Mucosa of rectum (tissue), 2 donors: ENCODE measurements around the gene ZNF343.

ENCODE experiments used
- H3K27ac ChIP-seq, 2 donors: one replicate each; pipeline ENCODE4 v1.7.0; 2013; ENCODE audit warnings: inconsistent platforms in 2 of 2, low read depth in 2 of 2, low read length in 2 of 2
- H3K27me3 ChIP-seq, 2 donors: one replicate each; pipeline ENCODE4 v1.7.0; 2013; ENCODE audit warnings: low read length in 2 of 2; ENCODE audit not compliant: control insufficient read depth in 2 of 2, insufficient read depth in 2 of 2
- H3K36me3 ChIP-seq, 2 donors: one replicate each; pipeline ENCODE4 v1.7.0; 2013; ENCODE audit warnings: low read length in 2 of 2; ENCODE audit not compliant: control insufficient read depth in 2 of 2, insufficient read depth in 2 of 2
- H3K4me1 ChIP-seq, 2 donors: one replicate each; pipeline ENCODE4 v1.7.0; 2013; ENCODE audit warnings: low read length in 2 of 2, mild to moderate bottlenecking in 1 of 2; ENCODE audit not compliant: control insufficient read depth in 2 of 2, insufficient read depth in 2 of 2
- H3K4me3 ChIP-seq, 2 donors: one replicate each; pipeline ENCODE4 v1.7.0; 2013; ENCODE audit warnings: low read length in 2 of 2
- H3K9ac ChIP-seq, 2 donors: one replicate each; pipeline ENCODE4 v1.7.0; 2013; ENCODE audit warnings: low read length in 2 of 2, low read depth in 1 of 2, mild to moderate bottlenecking in 1 of 2
- H3K9me3 ChIP-seq, 2 donors: one replicate each; pipeline ENCODE4 v1.7.0; 2013; ENCODE audit warnings: low read length in 2 of 2; ENCODE audit not compliant: control insufficient read depth in 2 of 2
- donor health status: healthy.
- donor health status: Normal muscosa, but diverticular disease.

Gene ZNF343

DNA sequence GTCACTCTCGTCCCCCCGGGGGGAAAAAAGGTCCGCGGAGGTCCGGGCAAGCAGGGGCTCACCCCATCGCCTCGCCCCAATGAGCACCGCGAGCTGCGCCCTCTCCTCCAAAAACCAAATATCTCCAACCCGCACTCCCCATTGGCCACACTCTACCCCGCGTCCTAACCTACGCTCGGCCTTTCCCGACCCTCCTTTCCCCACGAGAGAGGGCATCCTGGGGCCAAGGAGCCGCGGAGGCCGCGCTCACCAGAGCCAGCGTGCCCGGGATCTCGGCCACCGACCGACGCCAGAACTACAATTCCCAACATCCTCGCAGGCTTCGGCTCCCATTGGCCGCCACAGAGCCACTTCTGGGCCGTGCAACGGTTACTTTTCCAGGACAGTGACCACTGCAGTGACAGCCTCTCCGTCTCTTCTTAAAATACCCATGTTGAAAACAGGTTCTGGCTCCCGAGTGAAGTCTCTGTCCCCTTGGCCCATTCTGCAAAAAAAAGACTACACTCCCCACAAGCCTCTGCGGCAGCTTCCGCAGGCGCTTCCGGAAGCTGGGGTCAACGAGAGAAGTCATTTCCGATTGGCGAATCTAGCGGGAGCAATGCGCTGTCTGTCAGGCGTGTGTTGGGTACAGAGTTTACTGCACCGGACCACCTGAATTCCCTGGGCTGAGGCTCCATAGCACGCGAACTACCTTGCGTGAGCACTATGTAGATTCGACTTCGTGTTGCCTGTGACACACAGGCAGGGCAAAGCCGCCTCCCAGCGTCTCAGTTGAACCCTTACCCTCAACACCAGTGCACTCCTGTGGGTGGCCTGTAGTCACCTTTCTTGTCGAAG lies at the start of gene ZNF343:
ZNF343 (minus strand) TSS at position 285 of the 837 bp plus-strand sequence. CDS start 15,020 bp downstream, outside the sequence.
- Histone ChIP-seq H3K4me1 (peaks cover 9 to 10% of the 10 kb centered on the region in 2 donors), H3K27ac (peak within 1 kb of the TSS; percentile 71 to 78), H3K9me3 (no peaks in the 10 kb centered on the region), H3K4me3 (peak within 1 kb of the TSS; percentile 84 to 98), H3K27me3 (no peaks in the 10 kb centered on the region), H3K36me3 (no peaks in the 10 kb centered on the region), H3K9ac (peak within 1 kb of the TSS; percentile 88 to 93)

DNA sequence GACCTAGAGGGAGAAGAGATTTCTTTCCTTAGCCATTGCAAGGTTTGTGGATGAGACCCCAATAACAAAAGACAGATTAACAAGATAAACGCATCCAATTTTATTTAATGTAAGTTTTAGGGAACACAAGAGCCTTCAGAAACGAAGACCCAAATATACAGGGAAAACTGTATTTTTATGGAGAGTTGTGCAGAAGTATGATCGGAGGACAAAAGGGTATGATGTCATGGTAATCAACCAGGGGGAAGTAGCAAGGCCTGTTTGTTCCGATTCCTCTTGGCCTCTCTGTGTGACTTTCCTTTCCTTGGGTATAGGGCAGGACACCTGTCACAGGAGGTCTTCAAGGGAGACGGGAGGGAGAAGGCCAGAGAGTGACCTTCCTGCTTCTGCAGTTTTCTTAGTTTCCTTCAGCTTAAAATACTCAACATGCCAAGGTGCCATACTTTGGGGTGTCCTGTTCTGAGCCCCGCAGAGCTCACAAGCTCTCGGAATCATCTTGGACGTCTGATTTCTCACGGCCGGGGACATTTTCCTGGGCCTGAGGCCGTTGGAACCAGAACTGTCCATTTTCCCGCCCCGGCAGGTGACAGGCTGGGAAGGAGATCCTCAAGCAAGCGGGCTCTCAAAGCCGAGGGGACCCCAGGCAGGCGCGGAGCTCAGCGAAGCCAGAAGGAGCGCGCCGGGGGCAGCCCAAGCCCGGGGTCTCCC lies 49.3 kb upstream of the ZNF343 start:
- Histone ChIP-seq H3K4me3 (no peak overlapping the region), H3K9me3 (no peaks in the 10 kb centered on the region), H3K4me1 (peaks cover 0 to 3% of the 10 kb centered on the region in 2 donors), H3K9ac (no peak overlapping the region), H3K36me3 (no peaks in the 10 kb centered on the region), H3K27me3 (peaks cover 17% of the 10 kb centered on the region in 2 donors), H3K27ac (no peak overlapping the region)

DNA sequence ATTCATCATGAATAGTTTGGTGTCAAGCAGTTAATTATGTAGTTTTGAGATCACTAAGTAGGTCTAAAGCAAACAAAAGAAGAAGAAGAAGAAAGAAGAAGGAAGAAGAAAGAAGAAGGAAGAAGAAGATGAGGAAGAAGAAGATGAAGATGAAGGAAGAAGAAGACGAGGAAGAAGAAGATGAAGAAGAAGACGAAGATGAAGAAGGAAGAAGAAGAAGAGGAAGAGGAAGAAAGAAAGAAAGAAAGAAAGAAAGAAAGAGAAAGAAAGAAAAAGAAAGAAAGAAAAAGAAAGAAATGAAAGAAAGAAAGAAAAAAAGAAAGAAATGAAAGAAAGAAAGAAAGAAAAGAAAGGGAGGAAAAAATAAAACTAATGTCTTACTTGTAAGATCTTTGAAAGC lies 36.9 kb upstream of the ZNF343 start:
- Histone ChIP-seq H3K36me3 (no peaks in the 10 kb centered on the region), H3K27me3 (peaks cover 0 to 2% of the 10 kb centered on the region in 2 donors), H3K9ac (no peak overlapping the region), H3K27ac (no peak overlapping the region), H3K9me3 (no peaks in the 10 kb centered on the region), H3K4me3 (no peak overlapping the region), H3K4me1 (no peaks in the 10 kb centered on the region)

DNA sequence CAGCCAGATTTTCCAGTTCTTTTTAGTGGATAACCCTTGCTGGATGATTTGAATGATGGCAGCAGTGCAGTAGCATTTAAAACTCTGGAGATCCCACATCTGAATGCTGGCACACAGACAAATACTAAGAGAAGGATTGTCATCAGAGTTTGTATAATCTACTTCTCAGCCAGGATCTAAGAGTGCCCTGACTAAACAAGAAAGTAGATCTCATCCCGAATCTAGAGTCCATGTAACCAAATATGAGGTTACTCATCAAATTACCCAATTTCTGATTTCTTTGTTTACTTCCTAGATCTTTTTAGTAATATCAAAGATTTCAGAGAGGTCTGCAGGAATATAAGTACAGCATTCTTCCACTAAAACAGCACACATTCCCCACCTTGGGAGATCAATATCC lies 35.5 kb upstream of the ZNF343 start:
- no peaks in the 10 kb centered on the region for H3K9me3 ChIP-seq
- no peak overlapping the region for H3K4me3 ChIP-seq
- H3K27ac ChIP-seq, result no peak overlapping the region
- H3K27me3 ChIP-seq, result peaks cover 0 to 2% of the 10 kb centered on the region in 2 donors
- no peak overlapping the region for H3K9ac ChIP-seq
- H3K36me3 ChIP-seq, result no peaks in the 10 kb centered on the region
- no peaks in the 10 kb centered on the region for H3K4me1 ChIP-seq

DNA sequence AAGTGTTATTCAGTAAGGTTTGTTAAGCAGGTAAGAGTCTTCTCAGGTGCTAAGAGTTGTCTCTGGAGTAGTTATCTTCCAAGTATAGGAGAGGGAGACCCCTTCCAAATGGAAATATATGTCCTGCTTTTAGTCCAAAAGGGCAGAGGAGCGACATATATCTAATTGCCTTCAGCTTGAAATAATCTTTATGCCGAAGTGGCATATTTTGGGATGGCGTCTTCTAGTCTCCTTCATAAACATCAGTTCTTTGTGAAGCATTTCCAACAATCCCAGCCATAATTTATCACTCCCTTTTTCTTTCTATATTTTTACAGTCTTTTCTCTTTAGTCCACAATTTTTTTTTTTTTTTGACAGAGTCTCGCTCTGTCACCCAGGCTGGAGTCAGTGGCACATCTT lies 33.6 kb upstream of the ZNF343 start:
- Histone ChIP-seq H3K9me3 (no peaks in the 10 kb centered on the region), H3K4me3 (no peak overlapping the region), H3K9ac (no peak overlapping the region), H3K4me1 (no peaks in the 10 kb centered on the region), H3K36me3 (no peaks in the 10 kb centered on the region), H3K27me3 (peaks cover 2 to 4% of the 10 kb centered on the region in 2 donors), H3K27ac (no peak overlapping the region)

DNA sequence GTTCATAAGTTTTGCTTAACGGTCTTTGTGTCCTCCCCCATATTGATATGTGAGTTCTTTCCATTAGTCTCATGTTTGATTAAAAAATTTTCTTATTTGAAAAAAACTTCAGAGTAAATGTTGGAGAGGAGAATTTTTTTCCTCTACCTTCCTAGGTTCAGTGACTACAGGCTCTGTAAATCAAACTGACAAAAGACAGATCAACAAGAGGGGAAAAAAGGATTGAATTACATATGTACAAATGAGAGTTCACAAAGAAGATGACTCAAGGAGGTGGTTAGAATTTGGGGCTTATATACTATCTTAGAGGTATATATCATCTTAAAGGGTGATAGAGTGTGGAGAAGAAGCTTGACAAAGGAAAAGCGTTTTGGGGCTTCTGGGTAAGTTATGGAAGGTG lies 33.2 kb upstream of the ZNF343 start:
- no peak overlapping the region for H3K27ac ChIP-seq
- H3K27me3 ChIP-seq, result peaks cover 2 to 4% of the 10 kb centered on the region in 2 donors
- no peaks in the 10 kb centered on the region for H3K9me3 ChIP-seq
- H3K36me3 ChIP-seq, result no peaks in the 10 kb centered on the region
- no peak overlapping the region for H3K9ac ChIP-seq
- H3K4me3 ChIP-seq, result no peak overlapping the region
- no peaks in the 10 kb centered on the region for H3K4me1 ChIP-seq

DNA sequence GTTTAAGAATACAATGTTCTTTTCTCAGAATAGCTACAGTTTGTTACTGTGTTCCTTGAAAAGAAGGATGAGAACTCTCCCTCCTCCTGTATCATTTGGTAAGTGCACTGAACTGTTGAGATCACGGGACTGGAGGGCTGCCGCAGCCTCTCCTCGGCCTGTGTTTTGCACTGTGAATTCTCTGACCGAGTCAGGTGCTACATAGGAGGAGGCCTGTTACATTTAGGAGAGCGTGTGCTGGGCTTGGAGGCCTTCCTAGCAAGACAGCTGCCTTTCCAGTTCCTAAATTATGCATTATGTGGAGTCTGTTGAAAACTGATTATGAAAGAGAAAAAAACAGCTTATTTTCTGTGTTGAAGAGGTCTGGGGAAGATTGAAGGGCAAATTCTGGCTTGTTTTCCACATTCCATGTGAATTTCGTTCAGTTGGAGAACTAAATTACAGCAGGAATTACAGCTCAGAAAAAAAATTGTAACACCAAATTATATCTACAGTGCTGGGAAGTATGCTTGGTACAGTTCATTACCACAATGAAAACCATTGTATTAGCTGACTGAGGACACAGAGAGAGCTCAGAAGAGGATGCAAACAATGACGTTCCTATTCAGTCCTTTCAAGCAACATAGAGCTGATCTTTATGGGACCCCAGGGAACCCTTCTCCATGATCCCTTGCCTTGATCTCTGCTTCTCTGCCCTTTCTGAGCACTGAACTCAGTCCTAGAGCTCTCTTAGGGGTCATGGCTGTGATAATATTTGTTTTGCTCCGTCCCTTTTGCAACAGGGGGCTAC lies 30.4 kb upstream of the ZNF343 start:
- Histone ChIP-seq H3K9ac (no peak overlapping the region), H3K4me1 (no peaks in the 10 kb centered on the region), H3K9me3 (no peaks in the 10 kb centered on the region), H3K27ac (no peak overlapping the region), H3K27me3 (peaks cover 5 to 7% of the 10 kb centered on the region in 2 donors), H3K36me3 (no peaks in the 10 kb centered on the region), H3K4me3 (no peak overlapping the region)

DNA sequence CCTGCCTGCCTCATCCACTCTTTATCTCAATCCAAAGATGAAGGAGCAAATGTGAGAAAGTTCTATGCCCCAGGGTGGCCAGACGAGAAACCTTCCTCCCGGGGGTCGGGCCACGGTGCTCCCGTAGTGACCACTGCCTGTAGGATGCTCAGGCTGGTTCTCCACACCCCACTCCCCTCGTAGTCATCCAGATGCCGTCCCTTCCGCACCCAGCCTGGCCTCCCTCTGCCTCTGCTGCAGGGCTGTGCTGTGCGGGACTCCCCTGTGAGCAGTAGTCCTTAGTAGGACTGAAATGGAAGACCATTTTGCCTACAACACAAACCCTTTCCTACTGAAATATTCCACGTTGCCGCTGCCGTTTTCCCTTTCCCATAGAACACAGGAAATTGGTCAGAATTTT lies 29.6 kb upstream of the ZNF343 start:
- Histone ChIP-seq H3K4me3 (no peak overlapping the region), H3K27me3 (peaks cover 5 to 7% of the 10 kb centered on the region in 2 donors), H3K36me3 (no peaks in the 10 kb centered on the region), H3K9ac (no peak overlapping the region), H3K4me1 (no peaks in the 10 kb centered on the region), H3K27ac (no peak overlapping the region), H3K9me3 (no peaks in the 10 kb centered on the region)

DNA sequence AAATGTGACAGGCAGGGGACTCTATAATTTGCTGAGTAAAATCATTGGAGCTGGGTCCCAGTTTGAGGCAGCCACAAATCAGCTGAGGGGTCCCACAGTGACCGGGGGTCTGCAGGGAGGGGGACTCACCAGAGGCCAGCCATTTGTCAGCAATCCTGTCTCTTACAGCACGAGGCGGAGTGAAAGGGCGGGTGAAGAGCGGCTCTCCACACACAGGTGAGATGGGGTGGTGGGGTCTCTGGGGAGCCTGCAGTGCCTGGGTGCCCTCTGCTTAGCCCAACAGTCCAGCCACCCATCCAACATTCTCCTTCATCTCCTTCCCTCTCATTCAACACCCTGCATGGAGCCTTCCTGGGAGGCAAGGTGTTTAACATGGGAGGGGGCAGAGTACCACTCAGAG lies 28.4 kb upstream of the ZNF343 start:
- H3K9ac ChIP-seq, result no peak overlapping the region
- H3K9me3 ChIP-seq, result no peaks in the 10 kb centered on the region
- H3K4me3 ChIP-seq, result no peak overlapping the region
- H3K27me3 ChIP-seq, result peaks cover 3 to 7% of the 10 kb centered on the region in 2 donors
- no peaks in the 10 kb centered on the region for H3K4me1 ChIP-seq
- no peak overlapping the region for H3K27ac ChIP-seq
- H3K36me3 ChIP-seq, result no peaks in the 10 kb centered on the region

DNA sequence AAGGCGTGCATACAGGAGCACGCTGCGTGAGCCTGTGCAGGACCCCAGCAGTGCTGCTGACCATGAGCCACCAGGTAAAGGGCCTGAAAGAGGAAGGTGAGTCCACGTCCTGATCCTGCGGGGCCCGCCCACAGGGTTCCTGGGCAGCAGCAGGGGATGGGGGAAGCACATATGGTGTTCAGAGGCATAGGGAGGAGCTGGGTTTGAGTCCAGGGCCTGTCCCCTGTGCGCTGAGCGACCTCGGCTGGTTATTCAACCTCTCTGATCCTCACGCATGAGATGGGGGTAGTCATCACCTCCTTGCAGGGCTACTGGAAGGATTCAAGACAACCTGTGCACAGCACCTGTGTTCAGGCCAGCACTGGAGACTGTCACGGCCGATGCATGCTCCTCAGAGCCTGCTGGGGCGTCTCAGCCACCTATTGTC lies 27.9 kb upstream of the ZNF343 start, which contains the start of gene TMC2:
TMC2 (plus strand) TSS at position 14 of the 427 bp plus-strand sequence; CDS start at position 63, 49 bp downstream.
- Histone ChIP-seq H3K27ac (no peak within 1 kb of the TSS), H3K27me3 (peaks cover 5 to 7% of the 10 kb centered on the region in 2 donors), H3K4me3 (no peak within 1 kb of the TSS), H3K9me3 (no peaks in the 10 kb centered on the region), H3K4me1 (no peaks in the 10 kb centered on the region), H3K9ac (no peak within 1 kb of the TSS), H3K36me3 (no peaks in the 10 kb centered on the region)
